Testis (tissue), 2 donors: Measurements from ENCODE around the gene SLIT3.

Experiments used
- POLR2A ChIP-seq: fragments of 450-650 bp; IDR thresholded peaks from one replicate; pipeline ENCODE4 v1.6.1; 2017; ENCODE audit warnings: antibody characterized with exemption, mild to moderate bottlenecking, moderate library complexity
- TF ChIP-seq, protein P1 (sequence below), 3 experiments: fragments of 450-650 bp in 2 of 3; fragments of 200-600 bp in 1 of 3; sonication (generic) in 1 of 3; IDR thresholded peaks; one replicate each; pipeline ENCODE4 v1.5.1; 2016 to 2019; ENCODE audit warnings: antibody characterized with exemption in 3 of 3, mild to moderate bottlenecking in 2 of 3, moderate library complexity in 1 of 3

GRCh38 chr5:168829044-168829443 is 471.9 kb downstream of the SLIT3 start:
- TF ChIP-seq, protein P1, sequence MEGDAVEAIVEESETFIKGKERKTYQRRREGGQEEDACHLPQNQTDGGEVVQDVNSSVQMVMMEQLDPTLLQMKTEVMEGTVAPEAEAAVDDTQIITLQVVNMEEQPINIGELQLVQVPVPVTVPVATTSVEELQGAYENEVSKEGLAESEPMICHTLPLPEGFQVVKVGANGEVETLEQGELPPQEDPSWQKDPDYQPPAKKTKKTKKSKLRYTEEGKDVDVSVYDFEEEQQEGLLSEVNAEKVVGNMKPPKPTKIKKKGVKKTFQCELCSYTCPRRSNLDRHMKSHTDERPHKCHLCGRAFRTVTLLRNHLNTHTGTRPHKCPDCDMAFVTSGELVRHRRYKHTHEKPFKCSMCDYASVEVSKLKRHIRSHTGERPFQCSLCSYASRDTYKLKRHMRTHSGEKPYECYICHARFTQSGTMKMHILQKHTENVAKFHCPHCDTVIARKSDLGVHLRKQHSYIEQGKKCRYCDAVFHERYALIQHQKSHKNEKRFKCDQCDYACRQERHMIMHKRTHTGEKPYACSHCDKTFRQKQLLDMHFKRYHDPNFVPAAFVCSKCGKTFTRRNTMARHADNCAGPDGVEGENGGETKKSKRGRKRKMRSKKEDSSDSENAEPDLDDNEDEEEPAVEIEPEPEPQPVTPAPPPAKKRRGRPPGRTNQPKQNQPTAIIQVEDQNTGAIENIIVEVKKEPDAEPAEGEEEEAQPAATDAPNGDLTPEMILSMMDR (IDR thresholded peaks at IDR 0.05), result no peak
- no peak for TF ChIP-seq POLR2A
